Smooth muscle cell of the brain vasculature (primary cell): ENCODE results near the gene ZNF154.
"Not testable (repeated sequence)": the region's sequence is repeated elsewhere in the genome, so short reads cannot be mapped to it uniquely, and the experiment has no call there.

ENCODE experiments used
- DNase-seq: peaks from one replicate; pipeline ENCODE4 v3.0.0-alpha.2; 2012; ENCODE audit warnings: low read depth, low spot score

ZNF154 gene

GRCh38 chr19:57708641-57709361 lies at the start of gene ZNF154:
Gene ZNF154, minus strand, starts transcription at chr19:57709204. Its CDS starts 233 bp downstream, at chr19:57708971.
- DNase-seq: peak; percentile 53

- no peak for DNase-seq
These were observed 48.9 kb upstream of the ZNF154 start for GRCh38 chr19:57757941-57758340.

GRCh38 chr19:57755031-57755430 lies 46.0 kb upstream of the ZNF154 start:
- no peak for DNase-seq

- no peak for DNase-seq
These were observed 45.2 kb upstream of the ZNF154 start for GRCh38 chr19:57754091-57754673.

- no peak for DNase-seq
These were observed 39.0 kb upstream of the ZNF154 start for GRCh38 chr19:57748029-57748428.

- DNase-seq: no peak
These were observed 38.4 kb upstream of the ZNF154 start for GRCh38 chr19:57747472-57747807.

GRCh38 chr19:57746580-57747471 lies 37.8 kb upstream of the ZNF154 start, which contains the start of gene ZNF776:
Gene ZNF776, plus strand, starts transcription at chr19:57746815. Its CDS starts 244 bp downstream, at chr19:57747059.
- peak; percentile 84 for DNase-seq

- DNase-seq: not testable (repeated sequence)
These were observed 29.8 kb upstream of the ZNF154 start for GRCh38 chr19:57738770-57739169.

GRCh38 chr19:57738320-57738719 lies 29.3 kb upstream of the ZNF154 start:
- not testable (repeated sequence) for DNase-seq

- DNase-seq: no peak
These were observed 11.9 kb upstream of the ZNF154 start for GRCh38 chr19:57720878-57721277.

- no peak for DNase-seq
These were observed 11.0 kb upstream of the ZNF154 start for GRCh38 chr19:57719901-57720519.

- DNase-seq: no peak
These were observed 10.4 kb upstream of the ZNF154 start for GRCh38 chr19:57719424-57719823.

- DNase-seq: no peak
These were observed 3.2 kb upstream of the ZNF154 start for GRCh38 chr19:57712222-57712621.

GRCh38 chr19:57709616-57710015 lies 612 bp upstream of the ZNF154 start:
- no peak for DNase-seq

- no peak for DNase-seq
These were observed 2.7 kb downstream of the ZNF154 start for GRCh38 chr19:57706346-57706745.

GRCh38 chr19:57701625-57702024 lies 7.4 kb downstream of the ZNF154 start:
- no peak for DNase-seq

- DNase-seq: no peak
These were observed 19.3 kb downstream of the ZNF154 start for GRCh38 chr19:57689750-57690149.

- no peak for DNase-seq
These were observed 20.8 kb downstream of the ZNF154 start for GRCh38 chr19:57688011-57688763.

- no peak for DNase-seq
These were observed 21.5 kb downstream of the ZNF154 start for GRCh38 chr19:57687363-57688010.

- DNase-seq: no peak
These were observed 22.3 kb downstream of the ZNF154 start for GRCh38 chr19:57686727-57687126.
